CD4-positive, alpha-beta T cell (primary cell): Measurements from ENCODE around the gene CAPRIN2. TPM values are rescaled to one million over a fixed set of nuclear protein-coding genes. Genes with fewer than 3 reads are reported as not detected.

ENCODE experiments used
- ATAC-seq: fragments of 200-7000 bp; cut with Tn5 transposase; one replicate; pipeline ENCODE4 v1.10.0; 2022; ENCODE audit warnings: mild to moderate bottlenecking; ENCODE audit not compliant: poor library complexity
- CTCF ChIA-PET: fragments of 350-600 bp; sonication (Branson Sonifier 250); formaldehyde crosslinking; loops from one replicate; lab custom pipeline; 2021; ENCODE audit warnings: antibody characterized with exemption, inconsistent platforms; lab: Charles Lee
- POLR2A ChIA-PET: fragments of 350-600 bp; sonication (Branson Sonifier 250); formaldehyde crosslinking; loops from one replicate; lab custom pipeline; 2021; ENCODE audit warnings: antibody characterized with exemption, inconsistent platforms; lab: Charles Lee
- DNase-seq, 14 experiments: peaks; one replicate each; pipeline ENCODE4 v3.0.0-alpha.2; 2013 to 2020; ENCODE audit warnings: mixed read lengths in 2 of 14
- H3K27ac ChIP-seq, 2 donors: one replicate each; pipeline versions ENCODE4 v1.5.1 to v1.7.0; 2013; ENCODE audit warnings: low read length in 2 of 2, low read depth in 1 of 2, mild to moderate bottlenecking in 1 of 2
- H3K27me3 ChIP-seq, 2 experiments: 1 replicate in 1 of 2; 2 replicates in 1 of 2; pipeline versions ENCODE4 v1.6.1 to v1.7.0; 2013; ENCODE audit warnings: low read length in 2 of 2, control low read depth in 1 of 2, mild to moderate bottlenecking in 1 of 2, moderate library complexity in 1 of 2; ENCODE audit not compliant: insufficient read depth in 2 of 2, control insufficient read depth in 1 of 2
- H3K36me3 ChIP-seq: one replicate; pipeline ENCODE4 v1.6.1; 2013; ENCODE audit warnings: low read length, control low read depth; ENCODE audit not compliant: insufficient read depth
- H3K4me1 ChIP-seq: one replicate; pipeline ENCODE4 v1.6.1; 2013; ENCODE audit warnings: low read length, control low read depth; ENCODE audit not compliant: insufficient read depth
- H3K4me3 ChIP-seq: one replicate; pipeline ENCODE4 v1.5.1; 2013; ENCODE audit warnings: mild to moderate bottlenecking, low read length, moderate library complexity
- H3K9me3 ChIP-seq, 2 experiments: 1 replicate in 1 of 2; 2 replicates in 1 of 2; pipeline versions ENCODE4 v1.6.1 to v1.7.0; 2013; ENCODE audit warnings: low read length in 2 of 2, mild to moderate bottlenecking in 2 of 2, control low read depth in 1 of 2, moderate library complexity in 1 of 2; ENCODE audit not compliant: control insufficient read depth in 1 of 2, insufficient read depth in 1 of 2
- H3K27ac Mint-ChIP-seq: one replicate; pipeline ENCODE4 v1.8.0; 2020; ENCODE audit warnings: mixed read lengths
- H3K27me3 Mint-ChIP-seq: one replicate; pipeline ENCODE4 v1.8.0; 2021; ENCODE audit warnings: mixed read lengths
- H3K36me3 Mint-ChIP-seq: one replicate; pipeline ENCODE4 v1.8.0; 2021; ENCODE audit warnings: low read depth, mixed read lengths
- H3K4me1 Mint-ChIP-seq: one replicate; pipeline ENCODE4 v1.8.0; 2021; ENCODE audit warnings: low read depth, mixed read lengths
- H3K4me3 Mint-ChIP-seq: one replicate; pipeline ENCODE4 v1.8.0; 2020; ENCODE audit warnings: mild to moderate bottlenecking, mixed read lengths
- H3K9me3 Mint-ChIP-seq: one replicate; pipeline ENCODE4 v1.8.0; 2020; ENCODE audit warnings: mixed read lengths
- intact Hi-C, 2 experiments: fragments of 100-400 bp; cut with DNase I in 1 of 2; cut with micrococcal nuclease in 1 of 2; formaldehyde crosslinking; loops; one replicate each; pipeline versions ENCODE4 v1.15.1 to v1.9.0; 2023 to 2025; cut with DNase I, micrococcal nuclease
- total RNA-seq, 174 experiments: library from RNA in 2 of 174; stranded (reverse) in 2 of 174; gene quantifications; one replicate each; pipeline ENCODE4 v1.2.3 and lab custom pipeline; 2021 to 2026
- TF ChIP-seq, protein P1 (sequence below): fragments of 200-600 bp; IDR thresholded peaks from one replicate; pipeline ENCODE4 v1.8.0; 2022; ENCODE audit warnings: antibody characterized with exemption, mild to moderate bottlenecking

CAPRIN2 gene
- total RNA-seq, 2 experiments from 2014 or later = 21.2 to 24.6 TPM

DNA sequence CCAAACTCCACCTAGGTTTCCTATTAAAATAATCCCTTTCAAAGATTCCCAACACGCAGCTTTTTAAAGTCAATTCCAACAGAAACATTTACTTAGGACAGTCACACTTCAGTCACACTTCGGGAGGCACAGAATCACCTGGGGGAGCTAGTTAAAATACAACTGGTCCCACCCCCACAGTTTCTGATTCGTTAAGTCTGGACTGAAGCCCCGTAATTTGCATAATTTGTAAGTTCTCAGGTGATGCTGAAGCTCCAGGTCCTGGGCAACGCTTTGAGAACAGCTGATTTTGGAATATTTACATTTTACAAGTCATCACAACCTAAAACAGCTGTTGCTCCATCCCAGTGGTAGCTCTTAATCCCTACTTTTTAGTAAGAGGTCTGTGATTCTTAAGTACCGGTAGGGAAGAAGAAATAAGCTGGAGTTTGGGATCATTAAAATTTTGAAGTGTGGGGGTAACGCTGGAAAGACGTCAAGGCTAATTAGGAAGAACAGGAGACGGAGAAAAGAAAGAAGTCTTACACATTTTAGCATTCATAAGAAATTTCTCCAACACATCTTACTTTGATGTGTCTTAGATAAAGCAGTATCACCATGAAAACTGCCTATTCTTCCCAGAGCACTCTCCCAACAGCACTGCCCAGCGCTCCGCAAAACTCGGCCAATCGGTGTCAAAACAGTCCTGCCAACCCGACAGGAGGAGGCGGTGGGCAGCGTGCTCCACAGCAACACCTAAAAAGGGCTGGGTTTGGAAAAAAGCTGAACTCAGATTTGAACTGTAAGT, 60.1 kb downstream of the CAPRIN2 start:
- H3K27ac ChIP-seq = no peak overlapping the region
- Mint-ChIP-seq H3K36me3 (peaks cover 12% of the 10 kb centered on the region), H3K4me1 (peaks cover 61% of the 10 kb centered on the region), H3K4me3 (peak overlapping the region; percentile 100), H3K9me3 (no peaks in the 10 kb centered on the region), H3K27ac (peak overlapping the region; percentile 90), H3K27me3 (no peaks in the 10 kb centered on the region)
- ChIA-PET CTCF (interaction anchor here (0.9 to 2.0 kb wide), 2 partner anchors 59 to 61 kb away, joined by 3 to 7 read pairs; no protein-coding TSS in a partner anchor), POLR2A (interaction anchor here (0.5 to 3.9 kb wide), 8 partner anchors 9 to 1314 kb away, joined by 3 to 47 read pairs (median 3); partner anchors contain the start of genes CAPRIN2 and ERGIC2)
- TF ChIP-seq, protein P1, sequence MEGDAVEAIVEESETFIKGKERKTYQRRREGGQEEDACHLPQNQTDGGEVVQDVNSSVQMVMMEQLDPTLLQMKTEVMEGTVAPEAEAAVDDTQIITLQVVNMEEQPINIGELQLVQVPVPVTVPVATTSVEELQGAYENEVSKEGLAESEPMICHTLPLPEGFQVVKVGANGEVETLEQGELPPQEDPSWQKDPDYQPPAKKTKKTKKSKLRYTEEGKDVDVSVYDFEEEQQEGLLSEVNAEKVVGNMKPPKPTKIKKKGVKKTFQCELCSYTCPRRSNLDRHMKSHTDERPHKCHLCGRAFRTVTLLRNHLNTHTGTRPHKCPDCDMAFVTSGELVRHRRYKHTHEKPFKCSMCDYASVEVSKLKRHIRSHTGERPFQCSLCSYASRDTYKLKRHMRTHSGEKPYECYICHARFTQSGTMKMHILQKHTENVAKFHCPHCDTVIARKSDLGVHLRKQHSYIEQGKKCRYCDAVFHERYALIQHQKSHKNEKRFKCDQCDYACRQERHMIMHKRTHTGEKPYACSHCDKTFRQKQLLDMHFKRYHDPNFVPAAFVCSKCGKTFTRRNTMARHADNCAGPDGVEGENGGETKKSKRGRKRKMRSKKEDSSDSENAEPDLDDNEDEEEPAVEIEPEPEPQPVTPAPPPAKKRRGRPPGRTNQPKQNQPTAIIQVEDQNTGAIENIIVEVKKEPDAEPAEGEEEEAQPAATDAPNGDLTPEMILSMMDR = no peak
- ATAC-seq = peak; percentile 4
- H3K9me3 ChIP-seq = no peaks in the 10 kb centered on the region
- no peaks in the 10 kb centered on the region for H3K27me3 ChIP-seq
- peaks cover 30% of the 10 kb centered on the region for H3K4me1 ChIP-seq
- peak in 3 of 14 experiments; percentile 16 to 35 (median 17) for DNase-seq
- intact Hi-C loops = loop anchor here (5.0 to 10.0 kb wide), 5 partner anchors 58 to 1983 kb away; partner anchors contain the start of genes CAPRIN2 (in 1 of the 2), DNM1L (in 1 of the 2), ETFBKMT (in 1 of the 2) and SINHCAF (in 1 of the 2)
- H3K36me3 ChIP-seq = peaks cover 3% of the 10 kb centered on the region
- H3K4me3 ChIP-seq = peak overlapping the region; percentile 90

DNA sequence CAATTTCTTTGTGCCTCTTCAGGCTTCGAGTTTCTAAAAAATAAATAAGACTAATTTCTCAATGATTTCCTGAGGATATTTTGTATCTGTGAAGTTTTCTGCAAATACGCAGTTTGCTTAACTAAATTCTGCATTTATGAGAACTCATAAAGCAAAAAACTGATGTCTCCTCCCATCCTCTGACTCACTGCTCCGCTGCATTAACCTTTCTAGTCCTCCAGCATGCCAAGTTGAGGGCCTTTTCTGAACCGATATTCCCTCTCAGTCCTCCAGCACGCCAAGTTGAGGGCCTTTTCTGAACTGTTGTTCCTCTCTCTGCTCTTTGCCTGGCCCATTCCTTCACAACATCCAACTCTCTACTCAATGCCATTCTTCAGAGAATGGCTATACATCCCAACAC, 62.3 kb downstream of the CAPRIN2 start:
- Mint-ChIP-seq H3K36me3 (peaks cover 27% of the 10 kb centered on the region), H3K4me1 (peaks cover 68% of the 10 kb centered on the region), H3K9me3 (no peaks in the 10 kb centered on the region), H3K4me3 (peak overlapping the region; percentile 1), H3K27ac (peak overlapping the region; percentile 6), H3K27me3 (no peaks in the 10 kb centered on the region)
- TF ChIP-seq, protein P1 = no peak
- ChIA-PET CTCF (interaction anchor here (1.6 kb wide), 1 partner anchor 63 kb away, joined by 4 read pairs; the partner anchor contains the start of gene CAPRIN2), POLR2A (no interaction called here)
- no peak for ATAC-seq
- Histone ChIP-seq H3K9me3 (no peaks in the 10 kb centered on the region), H3K4me1 (peaks cover 30% of the 10 kb centered on the region), H3K36me3 (peaks cover 5% of the 10 kb centered on the region), H3K27me3 (no peaks in the 10 kb centered on the region), H3K4me3 (no peak overlapping the region), H3K27ac (no peak overlapping the region)
- no peak for DNase-seq
- intact Hi-C loops = loop anchor here in 1 of 2 experiments (10.0 kb wide), 1 partner anchor 1588 kb away; no protein-coding TSS in a partner anchor

DNA sequence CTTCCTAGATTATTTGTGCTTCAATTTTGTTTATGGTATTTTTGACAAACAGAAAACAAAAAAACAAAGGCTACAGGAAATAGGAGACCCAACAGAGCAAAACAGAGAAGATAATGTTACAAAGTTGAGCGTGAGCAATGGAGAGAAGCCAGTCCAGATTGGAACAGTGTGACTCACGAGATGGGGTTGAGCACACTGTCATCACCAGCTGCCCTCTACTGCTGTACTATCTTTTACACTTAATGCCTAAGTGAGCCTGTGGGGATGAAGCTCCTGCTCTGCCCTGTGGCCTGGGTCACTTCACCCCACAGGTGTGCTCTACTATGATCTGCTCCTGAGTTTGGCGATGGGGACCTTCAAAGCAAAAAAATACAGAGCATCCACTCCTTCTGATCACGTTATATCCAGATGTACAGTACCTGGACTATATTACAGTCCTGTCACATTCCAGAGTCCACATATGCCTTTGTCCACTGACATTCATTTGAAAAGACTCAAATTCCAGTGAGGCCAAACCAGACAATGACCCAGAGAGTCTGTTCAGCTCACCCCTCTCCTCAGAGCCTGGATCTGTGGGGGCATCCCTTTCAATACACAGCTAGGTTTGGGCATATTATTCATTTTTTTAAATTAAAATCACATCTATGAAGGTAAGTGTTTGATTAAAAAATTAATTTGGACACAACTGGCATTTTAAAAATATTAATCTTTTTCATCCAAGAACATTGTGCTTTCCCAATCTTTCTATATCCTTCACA, 63.5 kb downstream of the CAPRIN2 start:
- Mint-ChIP-seq H3K36me3 (peaks cover 35% of the 10 kb centered on the region), H3K4me3 (no peak overlapping the region), H3K4me1 (peaks cover 70% of the 10 kb centered on the region), H3K27ac (peak overlapping the region; percentile 28), H3K9me3 (no peaks in the 10 kb centered on the region), H3K27me3 (no peaks in the 10 kb centered on the region)
- TF ChIP-seq, protein P1 = no peak
- peaks cover 26% of the 10 kb centered on the region for H3K4me1 ChIP-seq
- peaks cover 7% of the 10 kb centered on the region for H3K36me3 ChIP-seq
- no peaks in the 10 kb centered on the region for H3K27me3 ChIP-seq
- no peak for ATAC-seq
- H3K9me3 ChIP-seq = no peaks in the 10 kb centered on the region
- intact Hi-C loops = loop anchor here in 1 of 2 experiments (10.0 kb wide), 1 partner anchor 1586 kb away; no protein-coding TSS in a partner anchor
- H3K27ac ChIP-seq = no peak overlapping the region
- no peak overlapping the region for H3K4me3 ChIP-seq
- POLR2A ChIA-PET = no interaction called here
- no peak for DNase-seq
- CTCF ChIA-PET = interaction anchor here (1.1 kb wide), 1 partner anchor 13 kb away, joined by 3 read pairs; no protein-coding TSS in a partner anchor
